Measurements from ENCODE around the gene RNF183. TPM values are rescaled to one million over a fixed set of nuclear protein-coding genes. Genes with fewer than 3 reads are reported as not detected.
A peak's percentile ranks its signal among the peaks of the same experiment; 100 is the strongest.
"Not testable (repeated sequence)": the region's sequence is repeated elsewhere in the genome, so short reads cannot be mapped to it uniquely, and the experiment has no call there.

RNF183 gene
- total RNA-seq, 1 donor from 2014 or later, result not detected

DNA sequence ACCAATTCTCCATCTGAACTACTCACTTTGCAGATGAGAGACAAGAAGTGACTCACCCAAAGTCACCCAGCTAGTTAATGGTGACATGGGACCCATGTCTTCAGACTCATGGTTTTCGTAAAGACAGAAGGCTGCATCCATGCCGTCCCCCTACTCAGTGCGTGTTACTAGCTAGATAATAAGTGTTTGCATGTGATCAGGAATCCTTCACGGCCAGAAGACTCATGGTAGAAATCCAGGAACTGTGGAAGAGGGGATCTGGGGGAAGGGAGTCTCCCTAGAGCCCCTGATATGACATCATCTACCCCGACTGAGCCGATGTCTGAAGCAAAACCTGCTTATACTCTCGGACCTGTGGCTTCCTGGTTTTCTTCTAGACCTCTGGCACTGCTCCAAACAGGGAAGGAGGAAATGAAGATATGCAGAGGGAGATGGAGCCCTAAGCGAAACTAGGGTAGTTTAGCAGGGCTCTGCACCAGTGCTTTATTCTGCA, 3.3 kb downstream of the RNF183 start:
- Histone ChIP-seq H3K4me3 (no peak overlapping the region), H3K36me3 (no peaks in the 10 kb centered on the region), H3K9me3 (no peaks in the 10 kb centered on the region), H3K27ac (no peak overlapping the region), H3K4me1 (no peaks in the 10 kb centered on the region), H3K27me3 (ENCODE audit: low read depth) (peaks cover 3% of the 10 kb centered on the region)
- intact Hi-C loops (cut with DNase I), result no loop called here
- TF ChIP-seq, protein P1, sequence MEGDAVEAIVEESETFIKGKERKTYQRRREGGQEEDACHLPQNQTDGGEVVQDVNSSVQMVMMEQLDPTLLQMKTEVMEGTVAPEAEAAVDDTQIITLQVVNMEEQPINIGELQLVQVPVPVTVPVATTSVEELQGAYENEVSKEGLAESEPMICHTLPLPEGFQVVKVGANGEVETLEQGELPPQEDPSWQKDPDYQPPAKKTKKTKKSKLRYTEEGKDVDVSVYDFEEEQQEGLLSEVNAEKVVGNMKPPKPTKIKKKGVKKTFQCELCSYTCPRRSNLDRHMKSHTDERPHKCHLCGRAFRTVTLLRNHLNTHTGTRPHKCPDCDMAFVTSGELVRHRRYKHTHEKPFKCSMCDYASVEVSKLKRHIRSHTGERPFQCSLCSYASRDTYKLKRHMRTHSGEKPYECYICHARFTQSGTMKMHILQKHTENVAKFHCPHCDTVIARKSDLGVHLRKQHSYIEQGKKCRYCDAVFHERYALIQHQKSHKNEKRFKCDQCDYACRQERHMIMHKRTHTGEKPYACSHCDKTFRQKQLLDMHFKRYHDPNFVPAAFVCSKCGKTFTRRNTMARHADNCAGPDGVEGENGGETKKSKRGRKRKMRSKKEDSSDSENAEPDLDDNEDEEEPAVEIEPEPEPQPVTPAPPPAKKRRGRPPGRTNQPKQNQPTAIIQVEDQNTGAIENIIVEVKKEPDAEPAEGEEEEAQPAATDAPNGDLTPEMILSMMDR (IDR thresholded peaks at IDR 0.05), result no peak
- DNase-seq (no peak), ATAC-seq (peak; percentile 49 to 63)

- TF ChIP-seq, protein P1 (IDR thresholded peaks at IDR 0.05), result no peak
- intact Hi-C loops (cut with DNase I), result no loop called here
- no peak overlapping the region for H3K4me3 ChIP-seq
- H3K27me3 ChIP-seq (ENCODE audit: low read depth), result peaks cover 3% of the 10 kb centered on the region
- no peak for ATAC-seq
- H3K4me1 ChIP-seq, result no peaks in the 10 kb centered on the region
- no peaks in the 10 kb centered on the region for H3K36me3 ChIP-seq
- H3K9me3 ChIP-seq, result no peaks in the 10 kb centered on the region
- DNase-seq, result no peak
- no peak overlapping the region for H3K27ac ChIP-seq
Observed at GRCh38 chr9:113298924-113299770, 4.0 kb downstream of the RNF183 start.

DNA sequence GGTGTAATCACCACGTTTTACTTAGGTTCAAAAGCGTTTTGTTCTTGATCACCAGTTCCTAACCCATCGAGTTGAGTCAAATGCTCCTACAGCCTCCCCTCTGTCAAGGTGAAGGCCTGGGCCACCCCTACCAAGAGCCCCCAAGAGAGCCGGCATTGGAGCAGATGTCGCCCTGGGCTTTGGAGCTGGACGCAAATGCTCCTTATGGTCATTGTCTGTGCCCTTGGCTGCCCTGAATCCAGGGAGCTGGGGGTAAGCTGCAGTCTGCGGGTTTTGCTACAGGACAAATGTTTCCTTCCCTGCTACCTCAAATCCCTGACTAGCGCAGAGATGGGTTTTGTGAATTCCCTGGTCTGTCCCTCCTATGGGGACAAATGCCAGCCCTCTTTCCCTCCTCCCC, 4.9 kb downstream of the RNF183 start:
- no peak for ATAC-seq
- intact Hi-C loops (cut with DNase I), result no loop called here

GRCh38 chr9:113296796-113297558, 6.2 kb downstream of the RNF183 start:
- peaks cover 18% of the 10 kb centered on the region for H3K36me3 ChIP-seq
- no peaks in the 10 kb centered on the region for H3K27me3 ChIP-seq (ENCODE audit: low read depth)
- H3K27ac ChIP-seq, result no peak overlapping the region
- TF ChIP-seq, protein P1 (IDR thresholded peaks at IDR 0.05), result no peak
- DNase-seq, result no peak
- no peak overlapping the region for H3K4me3 ChIP-seq
- no peaks in the 10 kb centered on the region for H3K9me3 ChIP-seq
- intact Hi-C loops (cut with DNase I), result no loop called here
- no peaks in the 10 kb centered on the region for H3K4me1 ChIP-seq
- no peak for ATAC-seq

More for the DNA sequence above, 4.9 kb downstream of the RNF183 start:
- Histone ChIP-seq H3K36me3 (peaks cover 5% of the 10 kb centered on the region), H3K4me3 (no peak overlapping the region), H3K27me3 (ENCODE audit: low read depth) (peaks cover 3% of the 10 kb centered on the region), H3K9me3 (no peaks in the 10 kb centered on the region), H3K4me1 (no peaks in the 10 kb centered on the region), H3K27ac (no peak overlapping the region)
- no peak for DNase-seq
- TF ChIP-seq, protein P1 (IDR thresholded peaks at IDR 0.05), result no peak

DNA sequence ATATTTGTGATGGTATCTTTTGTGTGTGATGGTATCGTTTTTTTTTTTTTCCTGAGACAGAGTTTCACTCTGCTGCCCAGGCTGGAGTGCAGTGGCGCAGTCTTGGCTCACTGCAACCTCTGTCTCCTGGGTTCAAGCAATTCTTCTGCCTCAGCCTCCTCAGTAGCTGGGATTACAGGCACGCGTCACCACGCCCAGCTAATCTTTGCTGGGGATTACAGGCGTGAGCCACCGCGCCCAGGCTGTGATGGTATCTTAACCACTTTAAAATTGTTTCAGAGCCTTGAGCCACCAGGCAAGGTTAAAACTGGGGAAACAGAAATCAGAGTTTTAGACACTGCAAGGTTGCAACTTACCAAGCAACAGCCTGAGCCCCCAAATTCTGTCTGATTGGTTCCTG, 6.9 kb downstream of the RNF183 start:
- H3K4me3 ChIP-seq; H3K4me1 ChIP-seq; H3K9me3 ChIP-seq; ATAC-seq; H3K27me3 ChIP-seq (ENCODE audit: low read depth); DNase-seq; H3K27ac ChIP-seq; intact Hi-C loops (cut with DNase I): not testable (repeated sequence)
- H3K36me3 ChIP-seq, result peaks cover 26% of the 10 kb centered on the region

Measured in lower lobe of right lung (tissue), 2 donors.